ENCODE results near the gene HM13. TPM values are rescaled to one million over a fixed set of nuclear protein-coding genes. Genes with fewer than 3 reads are reported as not detected.

The HM13 gene
- total and polyA plus RNA-seq, 2 of the 13 experiments (the other 11 are each of a cell fraction or from before 2014, with no cell fraction given), result 118 to 243 TPM

DNA sequence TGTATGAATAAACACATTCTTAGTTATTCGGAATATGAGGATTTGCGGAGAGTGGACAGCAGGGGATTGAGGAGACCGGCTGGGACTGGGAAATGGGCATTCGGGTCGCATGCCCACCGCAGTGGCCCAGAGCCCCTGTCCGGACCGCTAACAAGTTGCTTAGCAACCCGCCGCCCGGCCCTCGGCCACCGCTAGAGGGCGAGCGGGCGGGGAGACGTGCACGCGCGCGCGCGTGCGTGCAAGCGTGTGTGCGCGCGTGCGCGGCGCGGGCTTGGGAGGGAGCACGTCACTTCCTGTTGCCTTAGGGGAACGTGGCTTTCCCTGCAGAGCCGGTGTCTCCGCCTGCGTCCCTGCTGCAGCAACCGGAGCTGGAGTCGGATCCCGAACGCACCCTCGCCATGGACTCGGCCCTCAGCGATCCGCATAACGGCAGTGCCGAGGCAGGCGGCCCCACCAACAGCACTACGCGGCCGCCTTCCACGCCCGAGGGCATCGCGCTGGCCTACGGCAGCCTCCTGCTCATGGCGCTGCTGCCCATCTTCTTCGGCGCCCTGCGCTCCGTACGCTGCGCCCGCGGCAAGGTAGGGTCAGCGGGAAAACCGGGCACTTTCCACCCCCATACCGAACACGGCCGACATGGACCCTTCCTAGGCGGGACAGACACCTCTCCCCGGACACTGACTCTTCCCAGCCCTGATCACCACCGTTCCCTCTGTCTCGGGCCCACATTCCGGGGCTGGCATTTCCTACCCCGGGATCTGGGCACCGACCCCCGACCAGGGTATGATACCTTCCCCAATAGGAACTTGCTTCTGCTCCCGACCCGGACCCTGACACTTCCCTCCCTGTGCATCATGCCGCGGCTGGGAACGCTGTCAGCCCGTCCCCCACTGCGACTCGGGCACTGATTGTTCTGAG is at the start of gene HM13 (continued):
- TF ChIP-seq THYN1 (CRISPR knock-in tag; IDR thresholded peaks at IDR 0.05; ENCODE audit: borderline replicate concordance, low read depth), result no peak
- TF ChIP-seq ZNF580 (CRISPR knock-in tag; IDR thresholded peaks at IDR 0.05; ENCODE audit: borderline replicate concordance, low read depth), result peak; percentile 72
- no peak for TF ChIP-seq SNRNP70 (IDR thresholded peaks at IDR 0.05; ENCODE audit: low read depth, low read length)
- TF ChIP-seq ZSCAN30 (CRISPR knock-in tag; IDR thresholded peaks at IDR 0.05), result no peak; the same call in 1 of the 2 replicates
- TF ChIP-seq ESRRA (CRISPR knock-in tag; IDR thresholded peaks at IDR 0.05; ENCODE audit: low read depth), result 0 out of 2 replicates have a peak, but pooled peaks have one; percentile 54
- peak; percentile 24 for TF ChIP-seq PTBP1 (IDR thresholded peaks at IDR 0.05; ENCODE audit: low read depth, low read length, poor library complexity, severe bottlenecking)
- TF ChIP-seq YEATS2 (CRISPR knock-in tag; IDR thresholded peaks at IDR 0.05; ENCODE audit: borderline replicate concordance), result peak; percentile 80
- TF ChIP-seq SMARCE1 (IDR thresholded peaks at IDR 0.05; ENCODE audit: borderline replicate concordance), result no peak
- no peak for TF ChIP-seq SKIL (CRISPR knock-in tag; IDR thresholded peaks at IDR 0.05; ENCODE audit: borderline replicate concordance)
- TF ChIP-seq, protein P1, sequence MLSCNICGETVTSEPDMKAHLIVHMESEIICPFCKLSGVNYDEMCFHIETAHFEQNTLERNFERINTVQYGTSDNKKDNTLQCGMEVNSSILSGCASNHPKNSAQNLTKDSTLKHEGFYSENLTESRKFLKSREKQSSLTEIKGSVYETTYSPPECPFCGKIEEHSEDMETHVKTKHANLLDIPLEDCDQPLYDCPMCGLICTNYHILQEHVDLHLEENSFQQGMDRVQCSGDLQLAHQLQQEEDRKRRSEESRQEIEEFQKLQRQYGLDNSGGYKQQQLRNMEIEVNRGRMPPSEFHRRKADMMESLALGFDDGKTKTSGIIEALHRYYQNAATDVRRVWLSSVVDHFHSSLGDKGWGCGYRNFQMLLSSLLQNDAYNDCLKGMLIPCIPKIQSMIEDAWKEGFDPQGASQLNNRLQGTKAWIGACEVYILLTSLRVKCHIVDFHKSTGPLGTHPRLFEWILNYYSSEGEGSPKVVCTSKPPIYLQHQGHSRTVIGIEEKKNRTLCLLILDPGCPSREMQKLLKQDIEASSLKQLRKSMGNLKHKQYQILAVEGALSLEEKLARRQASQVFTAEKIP (CRISPR knock-in tag; IDR thresholded peaks at IDR 0.05; ENCODE audit: borderline replicate concordance), result no peak
- TF ChIP-seq, protein P2, sequence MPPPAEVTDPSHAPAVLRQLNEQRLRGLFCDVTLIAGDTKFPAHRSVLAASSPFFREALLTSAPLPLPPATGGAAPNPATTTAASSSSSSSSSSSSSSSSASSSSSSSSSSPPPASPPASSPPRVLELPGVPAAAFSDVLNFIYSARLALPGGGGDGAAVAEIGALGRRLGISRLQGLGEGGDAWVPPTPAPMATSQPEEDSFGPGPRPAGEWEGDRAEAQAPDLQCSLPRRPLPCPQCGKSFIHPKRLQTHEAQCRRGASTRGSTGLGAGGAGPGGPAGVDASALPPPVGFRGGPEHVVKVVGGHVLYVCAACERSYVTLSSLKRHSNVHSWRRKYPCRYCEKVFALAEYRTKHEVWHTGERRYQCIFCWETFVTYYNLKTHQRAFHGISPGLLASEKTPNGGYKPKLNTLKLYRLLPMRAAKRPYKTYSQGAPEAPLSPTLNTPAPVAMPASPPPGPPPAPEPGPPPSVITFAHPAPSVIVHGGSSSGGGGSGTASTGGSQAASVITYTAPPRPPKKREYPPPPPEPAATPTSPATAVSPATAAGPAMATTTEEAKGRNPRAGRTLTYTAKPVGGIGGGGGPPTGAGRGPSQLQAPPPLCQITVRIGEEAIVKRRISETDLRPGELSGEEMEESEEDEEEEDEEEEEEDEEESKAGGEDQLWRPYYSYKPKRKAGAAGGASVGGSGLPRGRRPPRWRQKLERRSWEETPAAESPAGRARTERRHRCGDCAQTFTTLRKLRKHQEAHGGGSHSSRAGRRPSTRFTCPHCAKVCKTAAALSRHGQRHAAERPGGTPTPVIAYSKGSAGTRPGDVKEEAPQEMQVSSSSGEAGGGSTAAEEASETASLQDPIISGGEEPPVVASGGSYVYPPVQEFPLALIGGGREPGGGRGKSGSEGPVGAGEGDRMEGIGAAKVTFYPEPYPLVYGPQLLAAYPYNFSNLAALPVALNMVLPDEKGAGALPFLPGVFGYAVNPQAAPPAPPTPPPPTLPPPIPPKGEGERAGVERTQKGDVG (CRISPR knock-in tag; IDR thresholded peaks at IDR 0.05; ENCODE audit: borderline replicate concordance), result peak; percentile 80; the same call in 1 of the 2 replicates
- TF ChIP-seq ZNF264 (CRISPR knock-in tag; IDR thresholded peaks at IDR 0.05), result no peak
- TF ChIP-seq ZNF749 (CRISPR knock-in tag; IDR thresholded peaks at IDR 0.05; ENCODE audit: borderline replicate concordance), result peak; percentile 92; the same call in 1 of the 2 replicates
- TF ChIP-seq ZNF180 (CRISPR knock-in tag; IDR thresholded peaks at IDR 0.05; ENCODE audit: borderline replicate concordance, low read depth), result peak; percentile 91; the same call in 1 of the 2 replicates

Data from HepG2 (cell line).